GM21390 (cell line): ENCODE measurements around the gene NEO1.
"Not testable (repeated sequence)": the region's sequence is repeated elsewhere in the genome, so short reads cannot be mapped to it uniquely, and the experiment has no call there.

ENCODE experiments used
- ATAC-seq: cut with Tn5 transposase; IDR thresholded peaks from one replicate; pipeline ENCODE4 v1.9.1; 2021; ENCODE audit not compliant: unreplicated experiment

Gene NEO1

DNA sequence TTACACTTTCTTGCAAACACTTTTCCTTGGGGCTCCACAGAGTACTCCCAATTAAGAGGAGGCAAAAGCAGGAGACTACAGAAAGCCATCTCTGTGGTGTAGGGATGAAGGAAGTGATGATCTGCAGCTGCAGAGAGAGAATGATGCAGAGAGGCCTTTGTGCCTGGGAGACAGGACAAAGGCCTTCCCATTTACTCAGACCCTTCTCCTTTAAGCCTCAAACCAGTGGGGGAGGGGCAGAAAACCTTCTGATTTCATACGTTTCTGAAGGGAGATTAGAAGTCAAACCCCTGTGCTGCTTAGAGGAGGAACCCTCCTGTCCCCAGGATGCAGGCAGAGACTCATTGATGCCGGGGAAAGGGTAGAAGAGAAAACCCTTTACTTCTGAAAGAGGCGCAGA lies 130.8 kb downstream of the NEO1 start:
- ATAC-seq = no peak

- no peak for ATAC-seq
These were observed 137.9 kb downstream of the NEO1 start for GRCh38 chr15:73190189-73190601.

DNA sequence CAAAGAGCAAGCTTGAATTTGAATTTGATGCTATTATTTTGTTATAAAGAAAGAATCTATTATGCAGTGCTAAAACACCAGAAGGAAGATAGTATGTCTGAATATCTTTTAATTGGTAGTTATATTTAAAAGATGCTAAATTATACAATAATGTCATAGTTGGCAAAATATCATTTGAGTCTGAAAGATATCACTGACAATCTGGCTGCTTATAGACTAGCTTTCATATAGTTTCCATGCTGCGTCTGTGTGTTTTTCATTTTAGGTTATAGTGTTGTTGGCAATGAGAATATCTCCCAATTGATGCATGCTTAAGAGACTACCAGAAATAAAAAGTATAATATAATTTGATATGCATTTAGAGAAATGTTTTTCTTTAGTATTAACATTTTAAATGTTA lies 142.9 kb downstream of the NEO1 start:
- no peak for ATAC-seq

- no peak for ATAC-seq
These were observed 143.8 kb downstream of the NEO1 start for GRCh38 chr15:73196113-73196512.

GRCh38 chr15:73200339-73200738 lies 148.1 kb downstream of the NEO1 start:
- no peak for ATAC-seq

GRCh38 chr15:73210630-73211029 lies 158.4 kb downstream of the NEO1 start:
- no peak for ATAC-seq

DNA sequence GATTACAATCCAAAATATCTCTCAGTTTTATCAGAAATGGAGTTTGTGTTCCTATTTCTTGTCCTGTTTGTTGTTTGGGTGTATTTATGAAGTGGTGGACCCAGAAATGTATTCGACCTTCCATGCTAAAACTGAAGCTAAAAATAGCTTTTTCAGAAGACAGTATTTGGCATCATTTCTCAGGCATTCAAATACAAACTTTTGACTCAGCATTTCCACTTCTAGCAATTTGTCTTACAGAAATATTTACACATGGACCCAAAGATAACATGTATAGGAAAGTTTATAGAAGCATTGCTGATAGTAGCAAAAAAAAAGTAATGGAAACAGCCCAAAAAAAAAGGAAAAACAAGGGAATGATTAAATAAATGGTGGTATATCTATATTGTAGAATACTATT lies 160.2 kb downstream of the NEO1 start:
- no peak for ATAC-seq

GRCh38 chr15:73221450-73221849 lies 169.2 kb downstream of the NEO1 start:
- ATAC-seq = not testable (repeated sequence)

- no peak for ATAC-seq
These were observed 173.2 kb downstream of the NEO1 start for GRCh38 chr15:73225358-73226015.

GRCh38 chr15:73226093-73226814 lies 174.0 kb downstream of the NEO1 start:
- ATAC-seq = no peak

- no peak for ATAC-seq
These were observed 175.3 kb downstream of the NEO1 start for GRCh38 chr15:73227433-73228056.

DNA sequence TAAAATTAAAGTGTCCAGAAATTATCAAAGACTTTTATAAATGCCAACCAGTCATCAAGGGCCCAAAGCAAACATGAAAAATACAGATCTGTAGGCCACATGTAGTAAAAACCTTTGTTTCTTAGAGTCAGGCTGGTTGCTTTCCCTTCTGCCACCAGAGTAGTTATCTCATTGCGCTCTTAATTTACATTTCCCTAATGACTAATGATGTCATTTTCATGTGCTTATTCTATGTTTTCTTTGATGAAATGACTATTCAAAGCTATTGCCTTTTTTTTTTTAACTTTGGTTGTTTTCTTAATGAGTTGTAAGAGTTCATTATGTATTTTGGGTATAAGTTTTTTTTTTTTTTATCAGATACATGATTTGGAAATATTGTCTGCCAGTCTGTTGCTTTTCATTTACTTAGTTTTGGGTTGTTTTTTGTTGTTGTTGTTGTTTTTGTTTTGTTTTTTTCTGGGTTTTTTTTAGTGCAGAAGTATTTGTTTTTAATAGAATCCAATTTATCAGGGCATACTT lies 175.9 kb downstream of the NEO1 start:
- no peak for ATAC-seq

DNA sequence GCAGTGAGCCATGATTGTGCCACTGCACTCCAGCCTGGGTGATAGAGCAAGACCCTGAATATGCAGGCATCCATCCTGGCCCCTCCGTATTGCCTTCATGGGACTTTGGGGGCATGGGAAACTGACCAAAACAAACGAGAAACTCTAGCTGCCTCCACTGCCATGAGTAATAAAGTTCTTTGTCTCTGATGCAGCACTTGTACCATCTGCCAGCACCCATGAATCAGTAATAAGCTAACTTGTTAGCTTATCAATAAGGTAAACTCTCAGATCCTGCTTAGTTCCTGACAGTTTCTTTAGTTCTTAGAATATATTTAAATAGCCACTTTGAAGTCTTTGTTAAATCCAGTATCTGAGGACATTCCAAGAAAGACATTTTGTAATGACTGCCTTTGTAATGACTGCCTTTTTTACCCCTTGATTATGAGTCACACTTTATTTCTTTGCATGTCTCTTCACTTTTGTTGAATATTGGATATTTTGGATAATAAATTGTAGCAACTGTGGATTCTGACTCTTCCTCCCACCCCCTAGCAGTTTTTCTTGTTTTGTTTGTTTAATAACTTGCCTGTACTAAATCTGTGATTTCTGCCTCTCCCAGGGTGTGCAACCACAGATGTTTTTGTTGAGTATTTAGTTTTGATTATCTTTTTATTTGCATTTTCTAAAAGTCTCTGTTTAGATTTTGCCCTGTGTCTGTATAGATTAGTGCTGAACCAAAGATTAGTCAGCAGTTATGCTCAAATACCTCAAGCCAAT lies 179.6 kb downstream of the NEO1 start:
- ATAC-seq = no peak

- ATAC-seq = no peak
These were observed 180.5 kb downstream of the NEO1 start for GRCh38 chr15:73232776-73233175.

GRCh38 chr15:73233623-73234022 lies 181.4 kb downstream of the NEO1 start:
- ATAC-seq = no peak

DNA sequence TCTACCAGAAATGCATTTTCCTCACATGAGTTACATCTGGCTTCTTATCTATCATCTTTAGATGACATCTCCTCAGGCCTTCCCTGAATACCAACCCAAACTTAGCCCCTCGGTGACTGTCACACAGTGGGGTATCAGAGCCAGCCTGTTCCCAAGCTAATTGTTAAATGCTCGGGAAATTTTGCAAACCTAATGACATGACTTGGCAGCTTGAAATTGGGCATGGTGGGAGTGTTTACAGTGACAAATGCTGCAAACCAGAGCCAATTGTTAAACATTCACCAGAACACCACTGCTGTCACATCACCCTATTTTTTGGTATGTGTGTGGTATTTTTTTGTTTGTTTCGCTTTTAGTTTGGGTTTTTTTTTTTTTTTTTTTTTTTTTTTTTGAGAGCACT lies 185.6 kb downstream of the NEO1 start:
- ATAC-seq = no peak

- no peak for ATAC-seq
These were observed 187.4 kb downstream of the NEO1 start for GRCh38 chr15:73239564-73240215.

DNA sequence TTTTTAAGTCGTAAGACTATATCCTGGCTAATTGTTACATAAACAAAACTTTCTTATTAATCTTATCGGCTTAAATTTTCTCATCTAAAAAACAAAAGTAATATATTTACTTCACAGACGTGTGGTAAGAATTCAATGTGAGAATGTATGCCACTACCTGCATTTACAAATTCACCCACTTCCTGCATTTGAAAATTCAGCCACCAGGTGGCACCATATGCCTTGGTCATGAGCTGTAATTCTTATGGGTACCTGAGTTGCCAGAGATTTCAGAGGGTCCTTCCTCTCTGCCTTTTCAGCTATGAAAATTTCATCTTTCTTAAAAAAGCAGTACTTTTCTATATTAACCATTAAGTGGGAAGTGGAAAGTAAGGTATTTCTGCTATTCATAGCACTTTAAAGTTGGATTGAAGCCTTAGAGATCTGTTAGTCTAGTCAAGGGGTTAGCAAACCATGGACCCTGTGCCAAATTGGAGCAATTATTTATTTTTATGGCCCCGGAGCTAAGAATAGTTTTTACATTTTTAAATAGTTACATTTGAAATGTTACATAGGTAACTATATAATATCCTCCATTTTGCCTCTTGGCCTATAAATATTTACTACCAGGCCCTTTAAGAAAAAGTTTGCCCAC lies 188.7 kb downstream of the NEO1 start:
- ATAC-seq = no peak

GRCh38 chr15:73244333-73244732 lies 192.1 kb downstream of the NEO1 start:
- ATAC-seq = no peak

- ATAC-seq = no peak
These were observed 194.2 kb downstream of the NEO1 start for GRCh38 chr15:73246439-73246838.
